GM21390 (cell line): ENCODE results near the gene TRAF3IP3.

Experiments used
- ATAC-seq: cut with Tn5 transposase; IDR thresholded peaks from one replicate; pipeline ENCODE4 v1.9.1; 2021; ENCODE audit not compliant: unreplicated experiment

The TRAF3IP3 gene

DNA sequence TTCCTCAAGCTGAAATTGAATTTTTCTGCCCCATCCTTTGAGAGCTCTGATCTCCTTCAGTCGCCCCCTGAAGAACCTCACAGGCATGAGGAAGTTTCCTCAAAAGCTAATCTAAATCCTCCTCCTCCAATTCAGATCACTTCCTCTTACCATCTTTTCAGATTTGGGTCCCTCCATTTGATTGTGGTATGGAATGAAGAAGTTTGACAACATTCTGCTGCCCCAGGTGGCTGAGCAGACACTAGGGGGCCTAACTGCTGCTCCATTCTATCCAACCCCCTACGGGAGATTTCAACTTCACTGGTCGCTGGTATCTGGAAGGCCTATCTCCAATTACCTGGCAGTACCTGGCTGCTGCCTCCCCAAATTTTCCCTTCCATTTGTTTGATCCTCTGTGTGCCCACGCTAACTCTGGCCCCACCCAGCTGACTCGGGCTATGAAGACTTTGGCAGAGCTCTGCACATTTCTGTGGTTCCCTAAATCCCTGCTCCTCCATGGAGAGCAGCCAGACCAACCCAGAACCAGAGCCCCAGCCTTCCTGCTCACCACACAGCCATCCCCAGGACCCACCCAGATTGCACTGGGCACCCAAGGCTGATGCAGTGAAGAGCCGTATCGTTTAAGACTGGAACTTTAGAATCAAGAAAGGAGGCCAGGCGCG, 42.3 kb downstream of the TRAF3IP3 start:
- ATAC-seq: no peak

DNA sequence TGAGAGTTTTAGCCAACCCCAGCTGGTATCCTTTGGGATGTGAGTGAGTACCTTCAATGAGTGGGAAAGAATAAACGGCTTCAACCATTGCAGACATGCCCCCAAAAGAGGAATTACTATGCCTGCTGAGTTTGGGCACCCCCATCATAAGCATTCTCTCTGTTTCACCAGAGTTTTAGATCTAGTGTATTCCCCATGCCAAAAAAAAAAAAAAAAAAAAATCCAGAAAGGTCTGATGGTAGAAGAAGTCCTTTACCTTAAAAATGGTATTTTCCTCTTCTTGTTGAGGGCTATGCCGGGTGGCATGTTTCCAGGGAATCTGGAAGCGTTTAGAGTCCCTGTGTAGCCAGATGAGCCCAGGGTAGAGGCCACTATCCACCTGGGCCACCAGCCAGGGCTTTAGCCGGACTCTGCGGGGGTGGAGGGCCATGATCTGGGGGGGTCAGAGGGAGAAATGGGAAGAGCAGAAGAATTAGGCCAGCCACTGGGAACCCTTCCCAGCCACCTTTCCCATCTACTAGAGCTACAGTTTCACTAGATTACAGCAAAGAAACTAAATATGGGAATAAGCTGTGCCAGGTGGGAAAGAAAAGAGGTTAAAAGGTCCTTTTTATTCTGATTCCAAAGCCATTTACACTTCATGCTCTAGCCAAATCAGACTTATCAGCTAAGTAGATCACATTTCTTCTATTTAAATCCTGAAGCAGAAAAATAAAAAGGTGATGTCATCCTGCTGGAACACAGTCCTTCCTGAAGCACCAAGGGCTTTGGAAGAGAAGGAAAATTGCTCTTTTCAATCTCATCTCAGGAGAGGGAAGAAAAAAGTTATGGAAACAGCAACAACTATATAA, 45.4 kb downstream of the TRAF3IP3 start:
- no peak for ATAC-seq

DNA sequence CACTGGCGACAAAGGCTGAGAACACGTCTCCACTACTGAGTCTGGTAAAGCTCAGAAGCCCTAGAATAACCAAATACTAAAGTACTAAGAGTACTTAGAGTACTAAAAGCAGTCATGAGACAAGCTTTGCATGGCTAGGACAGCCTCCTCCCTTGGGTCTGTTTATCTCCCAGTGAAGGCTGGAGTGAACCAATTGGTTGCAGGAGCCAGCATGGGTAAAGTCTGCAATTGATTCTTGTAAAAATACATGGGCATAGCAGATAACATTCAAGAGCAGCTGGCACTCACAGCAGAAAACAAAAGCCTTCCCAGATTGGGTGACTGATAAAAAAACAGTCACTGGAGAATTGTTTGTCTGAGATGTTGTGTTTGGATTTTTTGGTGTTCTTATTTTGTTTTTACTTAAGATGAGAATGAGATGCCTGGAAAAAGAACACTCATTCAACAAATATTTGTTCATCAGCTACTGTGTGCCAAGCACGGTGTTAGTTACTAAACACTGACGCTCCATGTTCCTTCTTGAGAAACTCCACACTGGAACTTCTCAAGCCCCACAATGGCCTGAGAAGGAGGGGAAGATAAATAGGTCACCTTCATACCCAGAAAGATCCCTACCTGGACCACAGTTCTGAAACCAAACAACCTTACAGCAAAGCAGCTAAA, 46.4 kb downstream of the TRAF3IP3 start:
- no peak for ATAC-seq

DNA sequence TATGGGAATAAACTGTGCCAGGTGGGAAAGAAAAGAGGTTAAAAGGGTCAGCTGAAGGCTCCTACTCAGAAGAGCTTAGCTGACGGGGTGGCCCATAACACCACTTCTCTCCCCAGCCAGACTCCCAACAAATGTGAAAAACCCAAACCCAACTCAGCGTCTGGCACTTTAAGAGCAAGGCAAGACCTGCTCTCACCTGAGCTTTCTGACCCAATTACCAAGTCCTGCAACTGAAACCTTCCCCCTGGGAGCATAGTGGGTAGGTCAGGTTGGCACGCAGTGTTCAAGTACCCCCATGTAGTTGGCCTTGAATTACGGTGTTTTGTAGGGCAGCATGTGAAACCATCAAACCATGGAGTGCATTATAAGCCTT, 46.9 kb downstream of the TRAF3IP3 start:
- ATAC-seq: no peak

DNA sequence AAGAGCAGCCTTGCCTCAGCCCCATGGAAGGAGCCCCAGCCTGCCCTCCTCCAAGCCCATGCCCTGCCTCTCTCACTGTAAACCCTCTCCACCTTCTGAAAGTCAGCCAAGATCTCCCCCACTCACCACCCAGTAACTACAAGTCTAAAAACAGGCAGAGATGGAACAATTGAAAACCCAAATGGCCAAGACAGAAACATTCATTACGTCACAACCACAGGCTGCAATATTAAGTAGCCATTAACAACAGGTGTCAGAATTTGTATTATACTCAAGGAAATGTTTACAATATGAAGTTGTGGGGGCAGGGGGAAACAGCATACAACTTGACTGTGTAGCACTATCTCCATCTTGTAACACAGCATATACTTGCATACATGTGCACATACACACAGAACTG, 47.7 kb downstream of the TRAF3IP3 start:
- ATAC-seq: no peak

DNA sequence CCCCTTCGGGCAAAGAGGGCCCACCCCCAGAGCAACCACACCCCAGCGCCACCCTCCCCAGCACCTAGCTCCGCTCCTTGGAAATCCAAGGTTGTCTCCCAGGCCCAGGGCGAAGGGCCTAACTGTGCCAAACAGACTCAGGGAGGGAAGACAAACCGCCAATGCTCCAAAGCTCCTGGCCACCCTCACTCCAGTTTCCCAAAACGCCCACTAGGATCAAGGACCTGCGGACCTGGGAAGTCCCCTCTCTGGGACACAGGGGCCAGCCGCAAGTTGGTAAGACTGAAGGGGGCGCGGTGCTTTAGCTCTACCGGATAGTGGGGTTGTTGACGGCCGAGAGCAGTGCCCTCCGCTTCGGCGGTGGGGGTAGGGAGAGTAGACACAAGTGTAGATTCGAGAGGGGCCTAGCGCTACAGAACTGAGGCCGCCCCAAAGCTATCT, 49.5 kb downstream of the TRAF3IP3 start:
- ATAC-seq: no peak

DNA sequence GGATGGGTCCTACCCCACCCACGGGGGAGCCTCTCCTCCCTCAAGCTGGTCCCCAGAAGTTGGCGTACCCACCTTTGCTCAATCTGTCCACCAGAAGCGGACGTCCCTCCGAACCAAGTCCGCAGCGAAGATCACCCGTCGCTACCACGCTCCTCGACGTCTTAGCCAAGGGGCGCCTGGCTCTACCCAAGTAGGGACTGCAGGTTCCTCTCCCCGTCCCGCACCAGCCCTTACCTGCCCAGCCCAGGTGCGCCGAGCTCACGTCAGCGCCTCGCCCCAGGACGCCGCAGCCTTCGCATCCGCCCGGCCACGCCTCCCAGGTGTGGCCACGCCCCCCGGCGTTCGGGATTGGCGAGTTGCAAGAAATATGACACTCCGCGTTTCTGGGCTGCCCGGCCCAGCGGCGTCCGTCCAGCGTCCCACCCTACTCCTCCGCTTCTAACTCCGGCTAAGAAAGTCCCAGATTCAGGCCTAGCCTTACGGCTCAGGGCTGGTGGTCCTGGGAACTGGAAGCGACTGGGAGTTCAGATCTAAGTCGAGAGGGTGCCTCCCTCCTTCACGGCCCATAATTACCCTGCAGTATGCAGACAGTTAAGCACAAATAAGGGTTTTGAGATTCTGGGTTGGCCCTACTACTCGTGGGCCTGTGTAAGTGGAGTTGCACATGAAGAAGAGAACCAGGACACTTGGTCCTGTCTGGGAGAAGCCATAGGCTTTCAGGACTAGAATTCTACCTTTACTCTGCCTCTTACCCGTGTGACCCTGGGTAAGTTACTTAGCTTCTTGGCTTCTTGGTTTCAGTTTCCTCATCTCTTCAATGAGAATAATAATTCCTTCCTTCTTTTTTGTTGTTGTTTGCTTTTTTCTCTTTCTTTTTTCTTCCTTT, 50.3 kb downstream of the TRAF3IP3 start, which contains the start of gene IRF6:
Gene IRF6 (minus strand): TSS at position 268 of the 886 bp plus-strand sequence. CDS start 4,729 bp downstream, outside the sequence.
- ATAC-seq: peak; percentile 98

DNA sequence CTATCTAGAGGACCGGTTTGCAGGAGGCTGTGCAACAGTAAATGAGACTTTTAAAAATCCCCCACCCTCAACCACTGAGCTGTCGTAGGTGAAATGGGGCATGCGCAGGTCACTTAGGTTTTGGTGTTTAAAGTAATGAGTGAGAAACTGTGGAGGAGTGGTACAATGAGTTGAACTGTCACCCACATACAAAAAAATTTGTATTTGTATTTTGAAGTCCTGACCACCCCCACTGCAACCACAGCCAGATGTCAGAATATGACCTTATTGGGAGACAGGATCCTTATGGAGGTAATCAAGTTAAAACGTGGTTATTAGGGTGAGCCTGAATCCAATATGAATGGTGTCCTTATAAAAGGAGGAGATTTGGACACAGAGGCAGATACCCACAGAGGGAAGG, 51.7 kb downstream of the TRAF3IP3 start:
- no peak for ATAC-seq

DNA sequence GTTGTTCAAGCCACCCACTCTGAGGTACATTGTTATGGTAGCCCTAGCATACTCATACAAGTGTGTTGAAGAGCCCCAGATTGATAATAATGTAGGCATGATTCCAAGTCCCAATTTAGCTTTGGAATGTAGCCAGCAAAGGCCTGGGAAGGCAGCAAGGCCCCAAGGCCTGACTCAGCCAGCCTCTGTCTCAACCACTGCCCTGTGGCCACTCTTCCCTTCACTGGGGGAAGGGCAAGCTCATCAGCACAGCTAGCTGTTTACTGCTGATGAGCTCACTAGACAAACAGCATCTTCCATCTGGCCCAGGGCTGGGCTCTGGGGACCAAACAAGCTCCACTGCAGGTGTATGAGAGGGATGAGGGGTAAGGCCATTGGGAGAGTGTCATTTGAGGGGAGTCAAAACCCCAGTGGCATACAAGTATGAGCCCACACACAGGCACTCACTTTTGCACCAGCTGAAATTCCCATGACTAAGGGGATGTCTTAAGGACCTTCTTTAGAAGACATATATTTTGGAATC, 52.3 kb downstream of the TRAF3IP3 start:
- ATAC-seq: no peak

DNA sequence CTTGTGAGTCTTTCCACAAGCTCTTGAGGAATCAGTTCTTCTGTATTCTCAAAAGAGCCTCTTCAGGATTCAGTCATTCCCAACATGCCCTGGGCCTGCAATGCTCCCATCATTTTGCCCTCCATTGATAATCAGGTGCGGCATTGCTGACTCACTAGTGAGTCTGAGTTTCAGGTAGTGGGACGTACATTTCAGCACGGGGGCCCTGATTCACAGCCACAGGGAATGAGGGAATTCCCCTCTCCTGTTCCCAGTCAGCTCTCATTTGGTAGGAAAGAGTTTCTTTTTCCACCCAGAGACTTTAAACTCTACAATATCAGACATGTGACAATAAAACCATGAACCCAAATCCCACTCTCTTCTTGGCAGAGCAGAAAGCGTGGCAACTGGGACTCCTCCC, 53.8 kb downstream of the TRAF3IP3 start:
- no peak for ATAC-seq

DNA sequence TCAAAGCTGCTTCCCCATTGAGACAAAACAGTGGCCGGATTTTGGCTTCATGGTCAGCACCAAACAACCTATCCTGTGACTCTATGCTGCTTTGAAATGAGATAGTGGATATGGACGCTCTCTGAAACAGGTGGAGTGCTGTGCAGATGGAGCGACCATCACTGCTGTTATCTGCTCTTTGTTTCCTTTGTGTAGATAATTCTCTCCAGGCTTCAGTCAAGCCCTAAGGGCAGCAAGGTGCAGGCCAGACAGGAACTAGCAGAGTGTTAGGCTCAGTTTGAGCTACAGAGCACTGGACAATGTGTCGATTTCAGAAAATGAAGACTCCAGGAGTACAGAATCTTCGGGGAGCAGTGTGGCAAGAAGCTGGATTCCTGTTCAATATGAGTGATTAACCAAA, 54.9 kb downstream of the TRAF3IP3 start:
- ATAC-seq: no peak

DNA sequence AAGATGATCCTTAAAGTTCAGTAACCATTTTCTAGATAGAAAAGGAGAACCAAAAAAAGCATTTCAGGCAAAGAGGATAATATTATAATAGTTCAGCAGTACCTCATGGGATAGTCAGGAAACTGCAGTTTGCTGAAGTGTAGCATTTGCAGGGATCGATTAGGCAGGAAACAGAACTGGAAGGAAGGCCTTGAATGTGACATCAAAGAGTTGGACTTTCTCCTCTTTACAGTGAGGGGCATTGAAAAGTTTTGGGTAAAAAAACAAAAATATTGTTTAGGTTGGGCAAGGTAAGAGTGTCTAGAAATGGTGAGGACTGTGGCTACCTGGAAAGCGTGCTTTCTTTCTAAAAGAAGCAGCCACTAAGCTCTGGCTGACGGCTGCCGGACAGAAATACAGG, 58.0 kb downstream of the TRAF3IP3 start:
- ATAC-seq: no peak

DNA sequence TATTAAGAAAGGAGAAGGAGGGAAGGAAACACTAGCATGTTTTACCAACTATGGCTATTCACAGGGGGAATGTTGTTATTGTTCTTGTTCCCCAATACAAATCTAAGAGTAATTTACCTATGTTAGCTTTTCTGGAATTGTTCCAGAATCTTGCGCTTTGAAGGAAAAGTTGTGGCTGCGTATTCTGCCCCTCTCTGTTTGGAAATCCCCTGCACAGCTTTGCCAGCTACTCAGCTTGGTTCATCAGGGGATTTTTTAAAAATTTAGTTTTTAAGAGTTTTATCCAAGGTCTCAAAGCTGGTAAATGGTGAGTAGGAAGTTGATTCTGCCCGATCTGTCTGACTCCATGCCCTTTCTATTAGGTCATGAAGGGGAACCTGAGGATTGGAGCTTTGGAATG, 59.6 kb downstream of the TRAF3IP3 start:
- no peak for ATAC-seq

DNA sequence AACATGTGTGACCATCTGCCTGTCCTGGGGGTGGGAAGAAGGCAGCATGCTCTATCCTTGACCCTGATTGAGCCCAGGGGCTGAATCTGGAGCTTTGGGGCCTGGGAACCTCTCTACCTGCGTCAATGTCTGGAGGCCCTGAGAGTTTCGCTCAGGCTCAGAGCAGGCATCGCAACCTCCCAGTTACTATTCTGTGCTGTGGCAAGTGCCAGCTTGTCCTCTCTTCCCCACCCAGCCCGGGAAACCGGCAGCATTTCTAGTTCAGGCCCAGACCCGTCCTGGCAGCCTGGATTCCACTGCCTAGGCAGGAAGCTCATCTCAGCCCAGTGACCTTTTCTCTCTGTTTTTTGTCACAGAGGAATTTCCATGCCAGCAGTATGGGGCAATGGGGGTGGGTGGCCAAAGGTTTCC, 60.1 kb downstream of the TRAF3IP3 start:
- no peak for ATAC-seq

DNA sequence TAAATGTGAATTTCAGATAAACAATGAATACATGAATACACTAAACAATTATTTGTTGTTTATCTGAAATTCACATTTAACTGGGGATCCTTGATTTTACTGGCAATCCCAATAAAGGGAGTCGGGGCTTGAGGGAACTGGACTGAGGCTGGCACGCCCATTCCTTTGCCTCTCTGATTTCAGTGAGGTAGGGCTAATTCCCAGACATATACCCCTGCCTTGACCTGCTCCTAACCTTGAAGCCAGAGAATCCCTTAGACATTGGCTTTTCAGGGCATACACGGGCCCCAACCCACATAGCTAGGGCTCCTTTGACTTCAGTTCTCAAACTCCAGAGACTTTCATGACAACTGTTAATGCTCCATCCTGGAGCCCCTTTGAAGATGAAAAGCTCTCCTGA, 61.1 kb downstream of the TRAF3IP3 start:
- ATAC-seq: no peak

DNA sequence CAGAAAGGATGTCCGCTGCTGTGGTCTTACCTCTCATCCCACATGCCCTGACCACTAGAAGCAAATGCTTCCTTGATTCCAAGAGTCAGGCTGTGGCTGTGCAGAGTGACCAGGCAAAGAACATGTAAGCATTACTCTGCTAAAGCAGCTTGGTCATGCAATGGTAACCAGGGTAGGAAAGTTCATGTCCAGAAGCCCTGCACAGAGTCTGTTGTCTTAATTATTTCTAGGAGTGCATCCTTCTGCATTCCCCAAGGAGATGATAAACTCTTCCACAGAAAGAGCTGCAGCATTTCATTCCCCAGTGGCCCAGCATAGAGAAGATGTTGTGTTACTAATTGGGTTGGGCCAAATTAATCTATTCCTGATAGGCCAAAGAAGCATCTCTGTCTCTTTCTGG, 61.8 kb downstream of the TRAF3IP3 start:
- no peak for ATAC-seq

DNA sequence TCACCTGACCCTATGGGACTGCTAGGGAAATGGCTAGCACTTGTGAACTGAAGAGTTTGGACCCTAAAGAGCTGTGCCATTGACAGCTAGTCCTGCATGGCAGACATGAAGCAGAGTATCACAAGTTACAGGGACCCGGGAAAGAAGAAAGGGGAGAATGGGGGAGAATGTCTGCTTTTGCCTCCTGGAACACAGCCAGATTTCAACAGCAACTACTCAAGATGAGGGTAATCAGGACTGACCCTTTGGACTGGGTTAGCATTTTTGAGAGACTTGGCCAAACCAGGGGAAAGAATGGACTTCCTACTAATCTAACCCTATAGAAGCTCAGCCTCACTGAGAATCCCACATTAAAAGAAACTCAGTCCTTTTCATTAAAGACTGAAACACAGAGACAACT, 63.2 kb downstream of the TRAF3IP3 start:
- no peak for ATAC-seq

DNA sequence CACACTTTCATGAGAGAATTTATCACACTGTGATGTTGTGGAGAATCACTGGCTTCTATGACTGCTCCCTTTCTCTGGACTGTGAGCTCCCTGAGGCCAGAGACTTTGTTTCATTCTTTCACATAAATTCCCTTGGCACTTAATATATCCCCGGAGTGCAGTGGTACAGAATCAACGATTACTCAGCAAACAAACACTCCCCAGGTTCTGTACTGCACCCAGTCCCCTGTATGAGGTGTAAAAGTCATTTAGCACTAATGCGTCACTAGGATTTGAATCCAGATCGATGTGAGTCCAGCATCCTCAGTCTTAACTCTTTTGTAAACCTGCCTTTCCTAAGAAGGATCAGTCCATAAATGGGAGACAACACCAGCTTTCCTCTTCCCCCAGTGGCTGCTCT, 65.1 kb downstream of the TRAF3IP3 start:
- ATAC-seq: no peak

DNA sequence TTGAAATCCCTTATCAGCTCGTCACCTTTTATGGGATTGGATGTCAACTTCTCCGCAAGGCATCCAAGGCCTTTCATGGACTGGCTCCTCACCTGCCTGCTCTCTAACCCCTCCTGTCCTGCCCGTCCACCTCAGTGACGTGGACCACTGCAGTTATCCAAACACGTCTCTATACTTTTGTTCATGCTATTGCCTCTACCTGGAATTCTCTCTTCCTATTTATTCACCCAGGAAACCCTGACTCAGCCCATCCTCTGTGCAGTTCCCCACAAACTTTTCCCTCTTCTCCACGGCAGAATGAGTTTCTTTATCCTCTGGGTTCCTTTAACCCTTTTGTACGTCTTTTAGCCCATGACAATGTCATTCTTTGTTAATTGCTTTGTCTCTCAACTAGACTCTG, 66.9 kb downstream of the TRAF3IP3 start:
- no peak for ATAC-seq

DNA sequence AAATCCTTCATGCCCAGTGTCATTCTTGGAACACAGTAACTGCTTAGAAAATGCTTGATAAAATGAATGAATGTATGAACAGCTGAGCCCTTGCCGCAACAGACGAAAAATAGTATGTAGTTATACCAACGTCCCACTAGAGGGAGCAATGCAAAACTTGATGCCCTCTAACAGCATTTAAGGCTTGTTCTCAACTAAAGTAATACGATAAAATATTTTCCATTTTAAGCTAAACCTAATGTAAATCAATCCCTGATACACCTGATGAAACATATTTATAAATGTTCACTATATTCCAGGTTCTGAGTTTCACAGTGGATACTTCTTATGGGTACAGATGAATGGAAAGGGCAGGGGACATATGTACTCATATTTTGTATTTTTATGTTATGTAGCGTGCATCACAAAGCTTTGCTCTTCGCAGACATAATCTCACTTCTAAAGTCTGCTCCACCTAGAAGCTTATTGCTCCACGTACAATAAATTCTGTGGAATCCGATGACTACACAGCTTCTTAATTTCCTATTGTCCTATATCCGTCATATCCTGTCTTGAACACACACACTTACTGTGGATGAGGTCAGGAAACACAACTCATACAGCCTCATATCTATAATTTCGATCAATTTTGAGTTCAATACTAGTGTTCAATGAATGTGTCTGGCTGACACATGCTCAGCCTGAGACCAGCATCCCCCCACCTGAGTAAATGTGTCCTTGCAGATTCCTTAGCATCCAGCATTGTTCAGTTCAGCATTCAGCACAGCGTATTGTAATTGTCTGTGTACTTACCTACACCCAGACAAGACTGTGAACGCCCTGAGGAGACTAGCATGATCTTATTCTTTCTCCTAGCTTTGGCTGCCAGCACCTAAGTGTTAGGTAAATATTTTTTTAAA, 67.5 kb downstream of the TRAF3IP3 start:
- ATAC-seq: peak; percentile 40
